HepG2 (cell line): ENCODE results near the gene PRADC1. TPM values are rescaled to one million over a fixed set of nuclear protein-coding genes. Genes with fewer than 3 reads are reported as not detected.

Source experiments
- ATAD3A ChIP-seq: sonication (generic); formaldehyde crosslinking; IDR thresholded peaks from 2 replicates; pipeline ENCODE4 v1.4.0; 2020; ENCODE audit warnings: missing genetic modification reagents
- ATRX ChIP-seq: sonication (generic); formaldehyde crosslinking; IDR thresholded peaks from 2 replicates; pipeline ENCODE4 v1.4.0; 2020; ENCODE audit warnings: missing genetic modification reagents, borderline replicate concordance
- CBX1 ChIP-seq: IDR thresholded peaks from one replicate; pipeline ENCODE4 v1.6.1; 2016; ENCODE audit warnings: antibody characterized with exemption, low read depth
- ELK4 ChIP-seq: sonication (generic); formaldehyde crosslinking; IDR thresholded peaks from 2 replicates; pipeline ENCODE4 v1.9.0; 2021; ENCODE audit warnings: missing genetic modification reagents, borderline replicate concordance
- EZH2 ChIP-seq: conservative IDR thresholded peaks from 2 replicates; pipeline ENCODE4 v1.6.1; 2012; ENCODE audit warnings: mild to moderate bottlenecking, low read depth, low read length, moderate library complexity
- FOXJ3 ChIP-seq: sonication (generic); formaldehyde crosslinking; IDR thresholded peaks from 2 replicates; pipeline ENCODE4 v1.4.0; 2020; ENCODE audit warnings: missing genetic modification reagents, mild to moderate bottlenecking, borderline replicate concordance
- GATA4 ChIP-seq: sonication (generic); IDR thresholded peaks from 2 replicates; pipeline ENCODE4 v1.6.1; 2016; ENCODE audit warnings: antibody characterized with exemption, low read depth, borderline replicate concordance
- GPN1 ChIP-seq: sonication (generic); formaldehyde crosslinking; IDR thresholded peaks from 2 replicates; pipeline ENCODE4 v1.5.1; 2020; ENCODE audit warnings: missing genetic modification reagents, borderline replicate concordance
- HNRNPLL ChIP-seq: fragments of 200-400 bp; formaldehyde crosslinking; IDR thresholded peaks from 2 replicates; pipeline ENCODE4 v1.6.1; 2017; ENCODE audit warnings: mild to moderate bottlenecking, low read depth, low read length; ENCODE audit not compliant: poor library complexity, severe bottlenecking
- KMT2A ChIP-seq: sonication (generic); formaldehyde crosslinking; IDR thresholded peaks from 2 replicates; pipeline ENCODE4 v1.4.0; 2020; ENCODE audit warnings: missing genetic modification reagents
- MAFG ChIP-seq: sonication (generic); formaldehyde crosslinking; IDR thresholded peaks from 2 replicates; pipeline ENCODE4 v1.5.1; 2020; ENCODE audit warnings: mild to moderate bottlenecking, missing genetic modification reagents
- NFYC ChIP-seq: IDR thresholded peaks from 2 replicates; pipeline ENCODE4 v1.6.1; 2016; ENCODE audit warnings: missing genetic modification reagents, missing compliant biosample characterization
- NR1H2 ChIP-seq: sonication (generic); formaldehyde crosslinking; IDR thresholded peaks from 2 replicates; pipeline ENCODE4 v1.8.1; 2022; ENCODE audit warnings: low read depth, missing genetic modification reagents, borderline replicate concordance
- RARA ChIP-seq: IDR thresholded peaks from 2 replicates; pipeline ENCODE4 v1.6.1; 2016; ENCODE audit warnings: missing genetic modification reagents, missing compliant biosample characterization
- RFX1 ChIP-seq: fragments of 450-650 bp; IDR thresholded peaks from 2 replicates; pipeline ENCODE4 v1.6.1; 2017
- RFXAP ChIP-seq: sonication (generic); formaldehyde crosslinking; IDR thresholded peaks from 2 replicates; pipeline ENCODE4 v1.4.0; 2020; ENCODE audit warnings: missing genetic modification reagents, borderline replicate concordance
- SKI ChIP-seq: fragments of 450-650 bp; IDR thresholded peaks from one replicate; pipeline ENCODE4 v1.6.1; 2018; ENCODE audit warnings: mild to moderate bottlenecking; ENCODE audit not compliant: partially characterized antibody
- TEF ChIP-seq: sonication (generic); formaldehyde crosslinking; IDR thresholded peaks from 2 replicates; pipeline ENCODE4 v1.5.0; 2020; ENCODE audit warnings: missing genetic modification reagents
- TOPORS ChIP-seq: sonication (generic); formaldehyde crosslinking; IDR thresholded peaks from 2 replicates; pipeline ENCODE4 v1.8.0; 2023; ENCODE audit warnings: mild to moderate bottlenecking, missing genetic modification reagents
- YEATS4 ChIP-seq: sonication (generic); formaldehyde crosslinking; IDR thresholded peaks from 2 replicates; pipeline ENCODE4 v1.4.0; 2020; ENCODE audit warnings: missing genetic modification reagents, borderline replicate concordance
- ZFX ChIP-seq: sonication (generic); formaldehyde crosslinking; IDR thresholded peaks from 2 replicates; pipeline ENCODE4 v1.4.0; 2020; ENCODE audit warnings: mild to moderate bottlenecking, low read depth, missing genetic modification reagents, moderate library complexity
- ZNF275 ChIP-seq: sonication (generic); formaldehyde crosslinking; IDR thresholded peaks from 2 replicates; pipeline ENCODE4 v1.8.0; 2022; ENCODE audit warnings: missing genetic modification reagents, mild to moderate bottlenecking, inconsistent platforms, borderline replicate concordance
- ZNF331 ChIP-seq: sonication (generic); formaldehyde crosslinking; IDR thresholded peaks from 2 replicates; pipeline ENCODE4 v1.4.0; 2020; ENCODE audit warnings: missing genetic modification reagents
- ZNF333 ChIP-seq: sonication (generic); formaldehyde crosslinking; IDR thresholded peaks from 2 replicates; pipeline ENCODE4 v1.4.0; 2020; ENCODE audit warnings: mild to moderate bottlenecking, missing genetic modification reagents, borderline replicate concordance
- ZNF382 ChIP-seq: sonication (generic); formaldehyde crosslinking; IDR thresholded peaks from 2 replicates; pipeline ENCODE4 v1.5.0; 2020; ENCODE audit warnings: missing genetic modification reagents, mild to moderate bottlenecking, borderline replicate concordance
- ZSCAN5A ChIP-seq: sonication (generic); formaldehyde crosslinking; IDR thresholded peaks from 2 replicates; pipeline ENCODE4 v1.8.0; 2022; ENCODE audit warnings: mild to moderate bottlenecking, missing genetic modification reagents, borderline replicate concordance
- polyA plus RNA-seq, 8 experiments: library from polyadenylated mRNA; depleted of rRNA in 3 of 8; stranded (reverse) in 7 of 8; unstranded in 1 of 8; fragments of >200 nt; fragmentation: Illumina TruSeq in 4 of 8; extraction: Trizol in 4 of 8; gene quantifications; 2 replicates each; pipeline versions ENCODE4 v1.2.1 to v1.2.3, GENCODE V29; 2011 to 2016; ENCODE audit warnings: low read depth in 4 of 8, missing spikeins in 1 of 8, mixed read lengths in 1 of 8; ENCODE audit not compliant: insufficient read depth in 1 of 8
- total RNA-seq, 5 experiments: library from RNA; depleted of rRNA; stranded (reverse); fragments of >200 nt; fragmentation: Illumina TruSeq; extraction: Trizol; gene quantifications; 2 replicates each; pipeline ENCODE4 v1.2.3, GENCODE V29; 2016; ENCODE audit warnings: low read depth in 1 of 5

PRADC1 gene
- total and polyA plus RNA-seq, 2 of the 13 experiments (the other 11 are each of a cell fraction or from before 2014, with no cell fraction given): 12.1 to 37.2 TPM

GRCh38 chr2:73214120-73215035 lies 18.7 kb downstream of the PRADC1 start, which contains the start of gene SMYD5 (continued):
- TF ChIP-seq ZFX (peak; percentile 89), ZNF382 (CRISPR knock-in tag) (no peak), RFX1 (no peak), MAFG (no peak), ATRX (no peak), ELK4 (CRISPR knock-in tag) (no peak), TEF (CRISPR knock-in tag) (0 out of 2 replicates have a peak, but pooled peaks have one; percentile 45), KMT2A (CRISPR knock-in tag) (peak; percentile 75), FOXJ3 (CRISPR knock-in tag) (peak; percentile 8; the same call in 1 of the 2 replicates), YEATS4 (CRISPR knock-in tag) (peak; percentile 92), SKI (no peak), ZNF333 (CRISPR knock-in tag) (peak; percentile 99), ZNF331 (peak; percentile 61; the same call in 1 of the 2 replicates), CBX1 (peak; percentile 66), GATA4 (peak; percentile 75; the same call in 1 of the 2 replicates), EZH2 (no peak), GPN1 (CRISPR knock-in tag) (no peak), RFXAP (CRISPR knock-in tag) (peak; percentile 74; the same call in 1 of the 2 replicates), TOPORS (CRISPR knock-in tag) (no peak), ATAD3A (CRISPR knock-in tag) (no peak), RARA (CRISPR knock-in tag) (peak; percentile 63; the same call in 1 of the 2 replicates), NR1H2 (CRISPR knock-in tag) (peak; percentile 83; the same call in 1 of the 2 replicates), HNRNPLL (peak; percentile 91), NFYC (no peak), ZSCAN5A (CRISPR knock-in tag) (no peak), ZNF275 (CRISPR knock-in tag) (peak; percentile 17; the same call in 1 of the 2 replicates)
